HUES64 (cell line): ENCODE measurements around the gene CST7.

Experiments
- H3K27ac ChIP-seq: 2 replicates; pipeline ENCODE4 v1.7.0; 2013; ENCODE audit warnings: low read depth, low read length, inconsistent platforms
- H3K27me3 ChIP-seq: 2 replicates; pipeline ENCODE4 v1.6.1; 2013; ENCODE audit warnings: mild to moderate bottlenecking, low read length; ENCODE audit not compliant: insufficient read depth
- H3K36me3 ChIP-seq: 2 replicates; pipeline ENCODE4 v1.6.1; 2013; ENCODE audit warnings: mild to moderate bottlenecking, low read length; ENCODE audit not compliant: insufficient read depth
- H3K4me1 ChIP-seq: 2 replicates; pipeline ENCODE4 v1.6.1; 2013; ENCODE audit warnings: mild to moderate bottlenecking, low read length, moderate library complexity; ENCODE audit not compliant: insufficient read depth
- H3K4me3 ChIP-seq: 2 replicates; pipeline ENCODE4 v1.5.1; 2013; ENCODE audit warnings: mild to moderate bottlenecking, low read length, moderate library complexity
- H3K9ac ChIP-seq: 2 replicates; pipeline ENCODE4 v1.6.1; 2013; ENCODE audit warnings: mild to moderate bottlenecking, low read depth, low read length
- H3K9me3 ChIP-seq: 2 replicates; pipeline ENCODE4 v1.6.1; 2013; ENCODE audit warnings: low read depth, low read length; ENCODE audit not compliant: insufficient read depth
- WGBS: fragments of 150-250, 120-280 bp; methylation state at CpG from one replicate; pipeline ENCODE4 v1.1.7; 2013; ENCODE audit warnings: missing lambda C conversion rate; 5-methylcytosine and 5-hydroxymethylcytosine counted together

Gene CST7

GRCh38 chr20:24968278-24968800 is 19.3 kb downstream of the CST7 start:
- WGBS = 92% methylated on average over 5 of the region's 5 CpGs
- no peak overlapping the region for H3K9ac ChIP-seq
- no peaks in the 10 kb centered on the region for H3K27me3 ChIP-seq
- peaks cover 87% of the 10 kb centered on the region for H3K36me3 ChIP-seq
- no peaks in the 10 kb centered on the region for H3K9me3 ChIP-seq
- H3K4me1 ChIP-seq = no peaks in the 10 kb centered on the region
- H3K4me3 ChIP-seq = no peak overlapping the region
- no peak overlapping the region for H3K27ac ChIP-seq

GRCh38 chr20:24969186-24970029 is 20.3 kb downstream of the CST7 start:
- no peak overlapping the region for H3K27ac ChIP-seq
- H3K36me3 ChIP-seq = peaks cover 81% of the 10 kb centered on the region
- no peaks in the 10 kb centered on the region for H3K27me3 ChIP-seq
- H3K9me3 ChIP-seq = no peaks in the 10 kb centered on the region
- H3K9ac ChIP-seq = no peak overlapping the region
- WGBS = 96% methylated on average over 19 of the region's 19 CpGs
- no peaks in the 10 kb centered on the region for H3K4me1 ChIP-seq
- H3K4me3 ChIP-seq = no peak overlapping the region

DNA sequence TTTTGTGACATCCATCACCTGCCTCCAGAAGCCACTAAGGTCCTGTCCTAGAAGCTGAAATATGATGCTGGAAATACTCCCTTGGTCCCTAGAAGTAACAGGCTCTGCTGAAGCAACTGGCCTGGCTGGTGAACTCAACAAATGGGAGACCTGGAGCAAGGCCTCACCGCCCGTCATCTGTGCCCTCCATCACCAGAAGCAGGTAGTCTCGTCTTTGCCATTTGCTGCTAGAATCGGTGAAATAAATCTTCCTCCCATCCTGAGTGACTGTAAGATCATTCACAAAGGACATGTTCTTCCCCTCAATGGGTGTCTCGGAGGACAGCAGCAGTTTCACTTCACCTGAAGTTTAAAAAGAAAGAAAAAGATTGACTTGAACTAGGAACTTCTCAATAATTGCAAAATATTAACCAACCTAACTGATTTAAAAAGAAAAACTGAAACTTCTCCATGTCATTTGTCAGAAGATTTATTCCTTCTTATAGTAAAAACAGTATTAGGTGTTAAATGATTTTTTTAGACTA is 21.0 kb downstream of the CST7 start:
- Histone ChIP-seq H3K9me3 (no peaks in the 10 kb centered on the region), H3K27ac (no peak overlapping the region), H3K4me1 (no peaks in the 10 kb centered on the region), H3K27me3 (no peaks in the 10 kb centered on the region), H3K36me3 (peaks cover 76% of the 10 kb centered on the region), H3K9ac (no peak overlapping the region), H3K4me3 (no peak overlapping the region)
- 92% methylated on average over 5 of the region's 5 CpGs for WGBS

- 85% methylated on average over 8 of the region's 8 CpGs for WGBS
These were observed 21.7 kb downstream of the CST7 start for GRCh38 chr20:24970754-24971153.

GRCh38 chr20:24971376-24972101 is 22.5 kb downstream of the CST7 start:
- no peak overlapping the region for H3K9ac ChIP-seq

More at GRCh38 chr20:24970754-24971153, 21.7 kb downstream of the CST7 start:
- H3K36me3 ChIP-seq = peaks cover 75% of the 10 kb centered on the region
- H3K4me3 ChIP-seq = no peak overlapping the region
- peaks cover 4% of the 10 kb centered on the region; the same call in 1 of the 2 replicates for H3K9me3 ChIP-seq
- no peak overlapping the region for H3K27ac ChIP-seq
- no peaks in the 10 kb centered on the region for H3K4me1 ChIP-seq
- H3K9ac ChIP-seq = no peak overlapping the region
- no peaks in the 10 kb centered on the region for H3K27me3 ChIP-seq

DNA sequence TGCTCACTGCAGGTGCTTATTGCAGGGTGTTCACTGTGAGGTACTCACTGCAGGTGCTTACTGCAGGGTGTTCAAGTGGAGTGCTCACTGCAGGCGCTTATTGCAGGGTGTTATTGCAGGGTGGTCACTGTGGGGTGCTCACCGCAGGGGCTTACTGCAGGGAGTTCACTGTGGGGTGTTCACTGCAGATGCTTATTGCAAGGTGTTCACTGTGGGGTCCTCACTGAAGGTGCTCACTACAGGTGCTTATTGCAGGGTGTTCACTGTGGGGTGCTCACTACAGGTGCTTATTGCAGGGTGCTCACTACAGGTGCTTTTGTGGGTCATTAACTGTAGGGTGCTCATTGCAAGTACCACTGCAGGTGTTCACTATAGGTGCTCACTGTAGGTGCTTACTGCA is 23.3 kb downstream of the CST7 start:
- 95% methylated on average over 2 of the region's 2 CpGs for WGBS

More at GRCh38 chr20:24971376-24972101, 22.5 kb downstream of the CST7 start:
- Histone ChIP-seq H3K9me3 (peaks cover 11% of the 10 kb centered on the region; the same call in 1 of the 2 replicates), H3K4me1 (no peaks in the 10 kb centered on the region), H3K4me3 (no peak overlapping the region), H3K27ac (no peak overlapping the region), H3K36me3 (peaks cover 81% of the 10 kb centered on the region), H3K27me3 (no peaks in the 10 kb centered on the region)
- WGBS = 98% methylated on average over 6 of the region's 6 CpGs

GRCh38 chr20:24977336-24977735 is 28.3 kb downstream of the CST7 start:
- Histone ChIP-seq H3K36me3 (peaks cover 67% of the 10 kb centered on the region), H3K27ac (no peak overlapping the region), H3K4me3 (no peak overlapping the region), H3K27me3 (no peaks in the 10 kb centered on the region), H3K4me1 (no peaks in the 10 kb centered on the region), H3K9me3 (peaks cover 13% of the 10 kb centered on the region; the same call in 1 of the 2 replicates), H3K9ac (no peak overlapping the region)
- WGBS = 95% methylated on average over 1 of the region's 1 CpG

More for the DNA sequence above, 23.3 kb downstream of the CST7 start:
- H3K27me3 ChIP-seq = no peaks in the 10 kb centered on the region
- H3K4me1 ChIP-seq = no peaks in the 10 kb centered on the region
- H3K36me3 ChIP-seq = peaks cover 84% of the 10 kb centered on the region
- peaks cover 13% of the 10 kb centered on the region; the same call in 1 of the 2 replicates for H3K9me3 ChIP-seq
- H3K27ac ChIP-seq = no peak overlapping the region
- H3K4me3 ChIP-seq = no peak overlapping the region
- H3K9ac ChIP-seq = no peak overlapping the region

DNA sequence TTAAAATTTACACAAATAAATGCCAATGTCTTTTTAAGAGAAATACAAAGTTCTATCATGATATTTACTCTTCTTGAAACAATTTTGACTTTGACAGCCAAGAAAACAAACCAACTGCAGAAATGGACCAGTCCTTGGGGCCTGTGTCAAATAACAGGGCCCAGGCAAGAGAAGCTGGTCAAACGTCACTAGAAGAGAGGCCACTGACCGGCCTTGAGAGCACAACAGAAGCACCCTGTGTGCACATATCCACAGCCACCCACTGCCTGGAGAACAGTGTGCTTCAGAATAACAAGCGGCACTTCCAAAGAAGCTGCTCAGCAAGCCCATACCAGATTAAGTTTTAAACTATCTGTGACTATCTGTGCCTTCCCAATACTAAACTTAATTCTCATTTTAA is 28.7 kb downstream of the CST7 start:
- no peaks in the 10 kb centered on the region for H3K27me3 ChIP-seq
- no peaks in the 10 kb centered on the region for H3K4me1 ChIP-seq
- peaks cover 13% of the 10 kb centered on the region; the same call in 1 of the 2 replicates for H3K9me3 ChIP-seq
- H3K9ac ChIP-seq = no peak overlapping the region
- peaks cover 63% of the 10 kb centered on the region for H3K36me3 ChIP-seq
- H3K4me3 ChIP-seq = no peak overlapping the region
- WGBS = 94% methylated on average over 3 of the region's 3 CpGs
- no peak overlapping the region for H3K27ac ChIP-seq

DNA sequence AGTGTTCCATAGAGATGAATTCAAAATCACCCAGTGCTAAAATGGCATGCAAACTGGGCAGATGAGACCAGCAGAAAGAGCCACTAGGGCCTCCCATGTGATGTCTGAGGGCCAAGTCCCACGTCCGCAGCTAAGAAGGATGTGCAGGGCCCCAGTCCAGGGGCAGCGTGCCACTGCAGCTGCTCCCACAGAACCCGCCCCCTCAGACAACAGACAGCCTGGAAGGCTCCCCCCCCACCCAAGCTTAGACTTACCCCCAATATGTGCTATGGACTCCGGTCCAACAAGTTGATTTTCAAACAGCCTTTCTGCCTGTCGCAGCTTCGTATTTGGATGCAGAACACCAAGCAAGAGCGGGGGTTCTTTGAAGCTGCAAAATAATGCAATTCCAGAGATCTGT is 29.4 kb downstream of the CST7 start:
- H3K27me3 ChIP-seq = no peaks in the 10 kb centered on the region
- no peak overlapping the region for H3K27ac ChIP-seq
- no peak overlapping the region for H3K4me3 ChIP-seq
- peaks cover 13% of the 10 kb centered on the region; the same call in 1 of the 2 replicates for H3K9me3 ChIP-seq
- H3K9ac ChIP-seq = no peak overlapping the region
- H3K4me1 ChIP-seq = no peaks in the 10 kb centered on the region
- 90% methylated on average over 8 of the region's 8 CpGs for WGBS
- H3K36me3 ChIP-seq = peaks cover 63% of the 10 kb centered on the region

GRCh38 chr20:24979036-24979960 is 30.2 kb downstream of the CST7 start:
- H3K27me3 ChIP-seq = no peaks in the 10 kb centered on the region
- no peak overlapping the region for H3K4me3 ChIP-seq
- peaks cover 13% of the 10 kb centered on the region; the same call in 1 of the 2 replicates for H3K9me3 ChIP-seq
- H3K27ac ChIP-seq = no peak overlapping the region
- no peak overlapping the region for H3K9ac ChIP-seq
- 93% methylated on average over 15 of the region's 15 CpGs for WGBS
- no peaks in the 10 kb centered on the region for H3K4me1 ChIP-seq
- H3K36me3 ChIP-seq = peaks cover 63% of the 10 kb centered on the region
